K562 (cell line): Measurements from ENCODE around the gene SUMF1. TPM values are rescaled to one million over a fixed set of nuclear protein-coding genes. Genes with fewer than 3 reads are reported as not detected.

ENCODE experiments used
- ATAC-seq: fragments of 200-7000 bp; cut with Tn5 transposase; 3 replicates; pipeline ENCODE4 v1.9.1; 2020; ENCODE audit warnings: moderate library complexity
- BruUV-seq: library from RNA; stranded (reverse); fragments of 400-500 nt; replicated peaks from 2 replicates; lab custom pipeline; 2021; lab: Mats Ljungman, UMichigan
- CTCF ChIA-PET: fragments of 300-600 bp; formaldehyde crosslinking; extraction: SDS; loops from one replicate; lab custom pipeline; 2021; ENCODE audit warnings: low intra/inter-chr PET ratio; lab: Yijun Ruan, JAX
- POLR2A ChIA-PET: fragments of 300-600, 350-650 bp; sonication (Branson Sonifier 250); formaldehyde crosslinking; extraction: SDS; loops from one replicate; lab custom pipeline; 2021; ENCODE audit warnings: antibody characterized with exemption, inconsistent platforms; lab: Yijun Ruan, JAX
- DNase-seq, 4 experiments: peaks; one replicate each; pipeline versions ENCODE4 v3.0.0 to v3.0.0-alpha.2; 2011 to 2018; ENCODE audit warnings: low spot score in 3 of 4, mixed read lengths in 3 of 4; ENCODE audit errors: extremely low read depth in 1 of 4
- FAIRE-seq: peaks from 2 replicates; lab custom pipeline; 2011; peaks lifted over from hg19 to GRCh38; lab: Jason Lieb, UNC
- H2AFZ ChIP-seq: 2 replicates; pipeline ENCODE4 v1.6.0; 2011; ENCODE audit warnings: low read depth, low read length, control low read depth, inconsistent platforms
- H3K27ac ChIP-seq: fragments of 200-600 bp; 3 replicates; pipeline ENCODE4 v1.8.0; 2011; ENCODE audit warnings: low read depth, mild to moderate bottlenecking, control low read depth, inconsistent platforms, low read length, moderate library complexity, mixed read lengths; ENCODE audit errors: extremely low read depth
- H3K27me3 ChIP-seq, 2 experiments: fragments of 300-600 bp in 1 of 2; 2 replicates in 1 of 2; 3 replicates in 1 of 2; pipeline versions ENCODE4 v1.6.0 to v1.8.0; 2011; ENCODE audit warnings: inconsistent platforms in 2 of 2, low read length in 2 of 2, mild to moderate bottlenecking in 1 of 2, mixed read lengths in 1 of 2, moderate library complexity in 1 of 2; ENCODE audit not compliant: control insufficient read depth in 2 of 2, insufficient read depth in 2 of 2
- H3K36me3 ChIP-seq: fragments of 300-600 bp; 3 replicates; pipeline ENCODE4 v1.8.0; 2011; ENCODE audit warnings: mild to moderate bottlenecking, low read length, inconsistent platforms; ENCODE audit not compliant: control insufficient read depth, insufficient read depth
- H3K4me1 ChIP-seq, 2 experiments: fragments of 200-600 bp in 1 of 2; replicated peaks in 1 of 2; 2 replicates in 1 of 2; 3 replicates in 1 of 2; pipeline versions ENCODE4 v1.5.1 to v1.8.0; 2011; ENCODE audit warnings: inconsistent platforms in 2 of 2, low read length in 2 of 2, mild to moderate bottlenecking in 1 of 2, mixed read lengths in 1 of 2, moderate library complexity in 1 of 2; ENCODE audit not compliant: control insufficient read depth in 2 of 2, insufficient read depth in 2 of 2
- H3K4me2 ChIP-seq: 2 replicates; pipeline ENCODE4 v1.6.1; 2011; ENCODE audit warnings: low read length, control low read depth, inconsistent platforms, mixed read lengths; ENCODE audit not compliant: insufficient read depth
- H3K4me3 ChIP-seq: fragments of 200-600 bp; sonication (generic), shearing (Covaris generic); 2 replicates; pipeline ENCODE4 v1.5.1; 2016; ENCODE audit warnings: control low read depth, inconsistent platforms
- H3K79me2 ChIP-seq: fragments of 200-600 bp; 3 replicates; pipeline ENCODE4 v1.8.0; 2011; ENCODE audit warnings: low read length, inconsistent platforms; ENCODE audit not compliant: control insufficient read depth, insufficient read depth
- H3K9ac ChIP-seq, 2 experiments: 2 replicates each; pipeline versions ENCODE4 v1.6.0 to v1.6.1; 2011; ENCODE audit warnings: low read depth in 2 of 2, low read length in 2 of 2, control low read depth in 1 of 2, inconsistent platforms in 1 of 2, mild to moderate bottlenecking in 1 of 2, mixed read lengths in 1 of 2; ENCODE audit not compliant: insufficient read depth in 1 of 2
- H3K9me1 ChIP-seq: one replicate; pipeline ENCODE4 v1.6.0; 2011; ENCODE audit warnings: inconsistent platforms, mild to moderate bottlenecking, low read length, moderate library complexity; ENCODE audit not compliant: control insufficient read depth, insufficient read depth
- H3K9me3 ChIP-seq: replicated peaks from 2 replicates; pipeline ENCODE4 v1.5.1; 2011; ENCODE audit warnings: low read depth, low read length, inconsistent platforms; ENCODE audit not compliant: control insufficient read depth, insufficient read depth
- H4K20me1 ChIP-seq: replicated peaks from 2 replicates; pipeline ENCODE4 v1.6.1; 2011; ENCODE audit warnings: low read length, inconsistent platforms, mixed read lengths; ENCODE audit not compliant: control insufficient read depth, insufficient read depth
- FOXA3 ChIP-seq, 2 experiments: fragments of 450-650 bp in 1 of 2; sonication (generic) in 1 of 2; formaldehyde crosslinking; IDR thresholded peaks in 1 of 2; conservative IDR thresholded peaks in 1 of 2; 2 replicates each; pipeline versions ENCODE4 v1.4.0 to v1.8.0; 2020 to 2022; ENCODE audit warnings: mild to moderate bottlenecking in 2 of 2, missing genetic modification reagents in 1 of 2
- HNRNPUL1 ChIP-seq: fragments of 200-400 bp; formaldehyde crosslinking; IDR thresholded peaks from 2 replicates; pipeline ENCODE4 v1.6.1; 2017; ENCODE audit warnings: low read length
- OTX1 ChIP-seq: fragments of 450-650 bp; formaldehyde crosslinking; IDR thresholded peaks from 2 replicates; pipeline ENCODE4 v1.4.0; 2022; ENCODE audit warnings: mild to moderate bottlenecking
- ZNF316 ChIP-seq: fragments of 450-650 bp; IDR thresholded peaks from 2 replicates; pipeline ENCODE4 v1.6.1; 2016
- WGBS: fragments of 100-300 bp; shearing (Covaris generic); methylation state at CpG from one replicate; pipeline ENCODE4 v1.1.6; 2016; ENCODE audit warnings: low coverage, mixed read lengths; ENCODE audit not compliant: insufficient coverage; ENCODE audit errors: missing lambda C conversion rate; 5-methylcytosine and 5-hydroxymethylcytosine counted together
- in situ Hi-C: fragments of 300-500 bp; cut with MboI; formaldehyde crosslinking; loops from 4 replicates; pipeline ENCODE4 v1.15.0; 2018; ENCODE audit warnings: inconsistent platforms, mixed read lengths
- intact Hi-C: fragments of 100-400 bp; cut with micrococcal nuclease; formaldehyde crosslinking; loops from 2 replicates; pipeline ENCODE4 v1.14.2; 2022
- polyA plus RNA-seq, 8 experiments: library from polyadenylated mRNA; depleted of rRNA in 4 of 8; stranded (reverse) in 5 of 8; unstranded in 3 of 8; fragments of >200 nt; fragmentation: Nextera tagmentation in 2 of 8; fragmentation: Illumina TruSeq in 1 of 8; extraction: Ambion mirVana in 2 of 8; extraction: Trizol in 1 of 8; gene quantifications; 2 replicates each; pipeline versions ENCODE4 v1.2.1 to v1.2.3, GENCODE V29; 2011 to 2014; ENCODE audit warnings: inconsistent platforms in 1 of 8, missing spikeins in 1 of 8
- total RNA-seq, 7 experiments: library from RNA; depleted of rRNA in 6 of 7; stranded (reverse); fragments of >200 nt in 6 of 7; fragmentation: Illumina TruSeq in 2 of 7; extraction: Trizol in 2 of 7; gene quantifications; 2 replicates each; pipeline versions ENCODE4 v1.2.1 to v1.2.3, GENCODE V29; 2011 to 2021; ENCODE audit warnings: low replicate concordance in 1 of 7
- TF ChIP-seq, protein P1 (sequence below), 2 experiments: fragments of 450-650 bp in 1 of 2; sonication (generic) in 1 of 2; formaldehyde crosslinking in 1 of 2; IDR thresholded peaks in 1 of 2; conservative IDR thresholded peaks in 1 of 2; 2 replicates each; pipeline versions ENCODE4 v1.6.1 to v1.8.1; 2016 to 2023; ENCODE audit warnings: mild to moderate bottlenecking in 2 of 2, moderate library complexity in 2 of 2, inconsistent platforms in 1 of 2, missing genetic modification reagents in 1 of 2

SUMF1 gene
- total and polyA plus RNA-seq, 9 of the 15 experiments (the other 6 are each of a cell fraction or from before 2014, with no cell fraction given): 1.3 to 7.4 (median 4.2) TPM

DNA sequence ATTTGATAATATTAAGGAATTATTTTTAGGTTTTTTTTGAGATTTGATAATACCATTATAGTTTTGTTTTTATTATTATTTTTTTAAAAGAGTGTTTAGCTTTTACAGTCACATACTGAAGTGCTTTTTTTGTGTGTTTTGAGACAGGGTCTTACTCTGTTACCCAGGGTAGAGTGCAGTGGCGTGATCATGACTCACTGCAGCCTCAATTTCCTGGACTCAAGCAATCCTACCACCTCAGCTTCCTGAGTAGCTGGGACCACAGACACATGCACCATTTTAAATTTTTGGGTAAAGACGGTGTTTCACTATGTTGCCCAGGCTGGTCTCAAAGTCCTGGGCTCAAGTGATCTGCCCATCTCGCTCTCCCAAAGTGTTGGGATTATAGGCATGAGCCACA lies 73.0 kb downstream of the SUMF1 start:
- in situ Hi-C loops (no loop called here), intact Hi-C loops (no loop called here)
- FAIRE-seq (no peak), ATAC-seq (no peak), DNase-seq (no peak)
- POLR2A ChIA-PET: interaction anchor here (1.2 kb wide), 2 partner anchors 15 to 27 kb away, joined by 4 read pairs; no protein-coding TSS in a partner anchor
- Histone ChIP-seq H4K20me1 (no peaks in the 10 kb centered on the region), H3K9me1 (no peaks in the 10 kb centered on the region), H3K79me2 (no peaks in the 10 kb centered on the region), H3K27ac (no peak overlapping the region), H3K36me3 (no peaks in the 10 kb centered on the region), H3K9ac (no peak overlapping the region), H3K4me2 (no peak overlapping the region), H3K4me1 (no peaks in the 10 kb centered on the region), H2AFZ (no peak overlapping the region), H3K27me3 (no peaks in the 10 kb centered on the region), H3K4me3 (no peak overlapping the region), H3K9me3 (no peaks in the 10 kb centered on the region)
- CTCF ChIA-PET: no interaction called here
- WGBS: 63% methylated on average over 3 of the region's 3 CpGs
- TF ChIP-seq, protein P1, sequence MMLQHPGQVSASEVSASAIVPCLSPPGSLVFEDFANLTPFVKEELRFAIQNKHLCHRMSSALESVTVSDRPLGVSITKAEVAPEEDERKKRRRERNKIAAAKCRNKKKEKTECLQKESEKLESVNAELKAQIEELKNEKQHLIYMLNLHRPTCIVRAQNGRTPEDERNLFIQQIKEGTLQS (IDR thresholded peaks at IDR 0.05): peak; percentile 27; the same call in 1 of the 2 replicates
- TF ChIP-seq, protein P1 (CRISPR knock-in tag; conservative IDR thresholded peaks at IDR 0.05): no peak
- TF ChIP-seq ZNF316: peak; percentile 69
- no peak for TF ChIP-seq OTX1
- no TSS peak for BruUV-seq

DNA sequence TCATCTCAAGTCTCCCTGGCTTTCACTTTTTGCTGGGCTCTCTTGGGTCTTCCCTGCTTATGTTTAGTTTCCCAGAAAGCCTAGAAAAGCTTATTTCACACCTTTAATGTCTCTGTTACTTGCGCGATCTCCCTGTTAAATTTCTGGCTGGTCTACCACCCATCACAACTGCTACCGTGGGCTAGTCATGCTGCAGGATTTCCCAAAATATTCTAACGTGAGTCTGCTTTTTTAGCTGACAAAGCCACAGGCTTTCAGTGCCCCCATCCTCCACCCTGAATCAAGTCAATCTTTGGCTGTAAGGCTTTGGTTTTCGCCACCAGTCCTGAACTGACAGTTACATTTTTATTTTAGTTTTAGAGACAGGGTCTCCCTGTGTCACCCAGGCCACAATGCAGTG lies 74.1 kb downstream of the SUMF1 start:
- Histone ChIP-seq H3K27me3 (no peaks in the 10 kb centered on the region), H3K79me2 (no peaks in the 10 kb centered on the region), H3K4me2 (no peak overlapping the region), H3K4me3 (no peak overlapping the region), H3K36me3 (no peaks in the 10 kb centered on the region), H3K9ac (no peak overlapping the region), H3K27ac (no peak overlapping the region), H3K9me3 (no peaks in the 10 kb centered on the region), H4K20me1 (no peaks in the 10 kb centered on the region), H2AFZ (no peak overlapping the region), H3K4me1 (no peaks in the 10 kb centered on the region), H3K9me1 (no peaks in the 10 kb centered on the region)
- TF ChIP-seq HNRNPUL1 (no peak), FOXA3 (CRISPR knock-in tag; conservative IDR thresholded peaks at IDR 0.05 in 1 of 2, IDR thresholded peaks at IDR 0.05 in 1 of 2) (no peak)
- FAIRE-seq: peak; percentile 35
- in situ Hi-C loops: no loop called here
- intact Hi-C loops: no loop called here
- POLR2A ChIA-PET: interaction anchor here (1.2 to 1.5 kb wide), 2 partner anchors 16 to 100 kb away, joined by 4 read pairs; partner anchors contain the start of gene ITPR1
- WGBS: 62% methylated on average over 5 of the region's 5 CpGs
- CTCF ChIA-PET: no interaction called here
- DNase-seq: no peak
- no TSS peak for BruUV-seq
- no peak for ATAC-seq
